Neuronal stem cell (in vitro differentiated cells): ENCODE measurements around the gene CAVIN2.
"Not testable (repeated sequence)": the region's sequence is repeated elsewhere in the genome, so short reads cannot be mapped to it uniquely, and the experiment has no call there.

ENCODE experiments used
- DNase-seq: peaks from one replicate; pipeline ENCODE4 v3.0.0-alpha.2; 2013; ENCODE audit warnings: low spot score
- H2AFZ ChIP-seq: one replicate; pipeline ENCODE4 v1.6.1; 2013; ENCODE audit warnings: mild to moderate bottlenecking, low read length, inconsistent platforms
- H2AK5ac ChIP-seq: 2 replicates; pipeline ENCODE4 v1.6.1; 2013; ENCODE audit warnings: low read depth, mild to moderate bottlenecking, inconsistent platforms, low read length, moderate library complexity, mixed read lengths
- H2BK120ac ChIP-seq: 2 replicates; pipeline ENCODE4 v1.6.1; 2013; ENCODE audit warnings: low read depth, mild to moderate bottlenecking, inconsistent platforms, low read length, moderate library complexity, mixed read lengths
- H2BK12ac ChIP-seq: one replicate; pipeline ENCODE4 v1.6.1; 2013; ENCODE audit warnings: low read length, inconsistent platforms
- H2BK15ac ChIP-seq: 2 replicates; pipeline ENCODE4 v1.6.1; 2013; ENCODE audit warnings: mild to moderate bottlenecking, low read length, inconsistent platforms, mixed read lengths
- H2BK5ac ChIP-seq: one replicate; pipeline ENCODE4 v1.6.1; 2013; ENCODE audit warnings: inconsistent platforms, mild to moderate bottlenecking, low read length, moderate library complexity
- H3K14ac ChIP-seq: one replicate; pipeline ENCODE4 v1.6.1; 2013; ENCODE audit warnings: low read length, inconsistent platforms
- H3K18ac ChIP-seq: 2 replicates; pipeline ENCODE4 v1.6.1; 2013; ENCODE audit warnings: low read length, inconsistent platforms
- H3K23ac ChIP-seq: 2 replicates; pipeline ENCODE4 v1.6.1; 2013; ENCODE audit warnings: low read depth, mild to moderate bottlenecking, mixed read lengths, low read length, inconsistent platforms; ENCODE audit not compliant: poor library complexity
- H3K27ac ChIP-seq: replicated peaks from 3 replicates; pipeline ENCODE4 v1.5.1; 2013; ENCODE audit warnings: low read length, inconsistent platforms
- H3K27me3 ChIP-seq, 3 experiments: 2 replicates each; pipeline ENCODE4 v1.6.1; 2013; ENCODE audit warnings: low read length in 3 of 3, mild to moderate bottlenecking in 2 of 3, inconsistent platforms in 1 of 3, low read depth in 1 of 3, mixed read lengths in 1 of 3, moderate library complexity in 1 of 3; ENCODE audit not compliant: control insufficient read depth in 3 of 3, insufficient read depth in 3 of 3
- H3K36me3 ChIP-seq, 2 donors: replicated peaks in 1 of 2; 2 replicates each; pipeline ENCODE4 v1.6.1; 2013; ENCODE audit warnings: low read length in 2 of 2; ENCODE audit not compliant: control insufficient read depth in 2 of 2, insufficient read depth in 2 of 2
- H3K4ac ChIP-seq: 2 replicates; pipeline ENCODE4 v1.6.1; 2013; ENCODE audit warnings: inconsistent platforms, mild to moderate bottlenecking, low read length, moderate library complexity
- H3K4me1 ChIP-seq, 2 donors: 1 replicate in 1 of 2; 2 replicates in 1 of 2; pipeline ENCODE4 v1.6.1; 2013; ENCODE audit warnings: low read length in 2 of 2, low read depth in 1 of 2; ENCODE audit not compliant: control insufficient read depth in 2 of 2, insufficient read depth in 1 of 2
- H3K4me2 ChIP-seq: one replicate; pipeline ENCODE4 v1.6.1; 2013; ENCODE audit warnings: mild to moderate bottlenecking, low read length, inconsistent platforms; ENCODE audit not compliant: insufficient read depth, poor library complexity, severe bottlenecking
- H3K4me3 ChIP-seq, 2 donors: 2 replicates each; pipeline ENCODE4 v1.5.1; 2013; ENCODE audit warnings: low read length in 2 of 2, mild to moderate bottlenecking in 2 of 2, inconsistent platforms in 1 of 2, moderate library complexity in 1 of 2
- H3K79me1 ChIP-seq: one replicate; pipeline ENCODE4 v1.6.1; 2013; ENCODE audit warnings: low read depth, mild to moderate bottlenecking, inconsistent platforms, low read length, moderate library complexity
- H3K9ac ChIP-seq: one replicate; pipeline ENCODE4 v1.6.1; 2013; ENCODE audit warnings: mild to moderate bottlenecking, low read depth, low read length, inconsistent platforms; ENCODE audit not compliant: poor library complexity
- H3K9me3 ChIP-seq, 2 donors: replicated peaks in 1 of 2; 2 replicates each; pipeline versions ENCODE3 to v1.6.1; 2013; ENCODE audit warnings: low read length in 2 of 2, mild to moderate bottlenecking in 2 of 2, inconsistent platforms in 1 of 2, low read depth in 1 of 2, mixed read lengths in 1 of 2, moderate library complexity in 1 of 2; ENCODE audit not compliant: control insufficient read depth in 2 of 2, insufficient read depth in 1 of 2
- H4K8ac ChIP-seq: one replicate; pipeline ENCODE4 v1.6.1; 2013; ENCODE audit warnings: low read depth, mild to moderate bottlenecking, inconsistent platforms, low read length, moderate library complexity
- H4K91ac ChIP-seq: one replicate; pipeline ENCODE4 v1.6.1; 2013; ENCODE audit warnings: low read length, low read depth, mild to moderate bottlenecking, inconsistent platforms; ENCODE audit not compliant: poor library complexity
- WGBS, 2 donors: extraction: QIAGEN DNeasy Blood & Tissue Kit; methylation state at CpG; one replicate each; pipeline ENCODE4 v1.1.7; 2013; ENCODE audit warnings: missing lambda C conversion rate in 2 of 2, mixed read lengths in 1 of 2; ENCODE audit not compliant: insufficient read length in 2 of 2, insufficient replicate concordance in 1 of 2; ENCODE audit errors: extremely low coverage in 2 of 2; 5-methylcytosine and 5-hydroxymethylcytosine counted together

Gene CAVIN2

DNA sequence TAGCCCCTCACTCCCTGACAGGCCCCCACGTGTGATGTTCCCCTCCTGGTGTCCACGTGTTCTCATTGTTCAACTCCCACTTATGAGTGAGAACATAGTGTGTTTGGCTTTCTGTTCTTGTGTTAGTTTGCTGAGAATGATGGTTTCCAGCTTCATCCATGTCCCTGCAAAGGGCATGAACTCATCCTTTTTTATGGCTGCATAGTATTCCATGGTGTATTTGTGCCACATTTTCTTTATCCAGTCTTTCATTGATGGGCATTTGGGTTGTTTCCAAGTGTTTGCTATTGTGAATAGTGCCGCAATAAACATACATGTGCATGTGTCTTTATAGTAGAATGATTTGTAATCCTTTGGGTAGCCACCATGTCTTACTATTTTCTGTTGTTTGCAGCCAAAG lies 61.2 kb downstream of the CAVIN2 start:
- H3K79me1 ChIP-seq, H2BK5ac ChIP-seq, H4K8ac ChIP-seq, DNase-seq, H2AFZ ChIP-seq, H3K27me3 ChIP-seq, H3K9me3 ChIP-seq, H3K4ac ChIP-seq, H3K36me3 ChIP-seq, H2BK15ac ChIP-seq, H3K27ac ChIP-seq, H4K91ac ChIP-seq, H2BK120ac ChIP-seq, H3K4me2 ChIP-seq, H3K4me1 ChIP-seq, H3K23ac ChIP-seq, H2AK5ac ChIP-seq, H3K18ac ChIP-seq, H3K14ac ChIP-seq, H3K9ac ChIP-seq, H3K4me3 ChIP-seq, H2BK12ac ChIP-seq: not testable (repeated sequence)
- WGBS, 2 donors = no CpG with 5 or more reads among the region's 3 CpGs
